Thoracic aorta (tissue), 2 donors: ENCODE data around the gene PPIAL4G. TPM values are rescaled to one million over a fixed set of nuclear protein-coding genes. Genes with fewer than 3 reads are reported as not detected.
"Not testable (repeated sequence)": the region's sequence is repeated elsewhere in the genome, so short reads cannot be mapped to it uniquely, and the experiment has no call there.

ENCODE experiments used
- ATAC-seq: fragments of 150-250 bp; one replicate; pipeline ENCODE4 v1.8.0; 2017; ENCODE audit warnings: low read depth; ENCODE audit not compliant: insufficient number of reproducible peaks, low FRiP score
- DNase-seq: peaks from one replicate; pipeline ENCODE4 v3.0.0-alpha.2; 2020; ENCODE audit warnings: low spot score
- H3K27ac ChIP-seq, 2 donors: fragments of 200-600 bp; sonication (generic); 1 replicate in 1 of 2; 2 replicates in 1 of 2; pipeline ENCODE4 v1.5.1; 2016; ENCODE audit warnings: mild to moderate bottlenecking in 2 of 2, moderate library complexity in 2 of 2
- H3K27me3 ChIP-seq: fragments of 200-600 bp; sonication (generic); replicated peaks from 2 replicates; pipeline ENCODE4 v1.6.0; 2016; ENCODE audit warnings: mild to moderate bottlenecking; ENCODE audit not compliant: insufficient read depth
- H3K36me3 ChIP-seq: fragments of 200-600 bp; sonication (generic); one replicate; pipeline ENCODE4 v1.5.1; 2016
- H3K4me1 ChIP-seq, 2 donors: fragments of 200-600 bp; sonication (generic); 1 replicate in 1 of 2; 2 replicates in 1 of 2; pipeline versions ENCODE4 v1.5.1 to v1.6.0; 2016; ENCODE audit warnings: low read depth in 2 of 2, mild to moderate bottlenecking in 1 of 2; ENCODE audit not compliant: control insufficient read depth in 1 of 2
- H3K4me3 ChIP-seq: fragments of 200-600 bp; sonication (generic); 2 replicates; pipeline ENCODE4 v1.5.1; 2016; ENCODE audit warnings: mild to moderate bottlenecking
- H3K9me3 ChIP-seq: fragments of 200-600 bp; sonication (generic); 2 replicates; pipeline ENCODE4 v1.5.1; 2016
- CTCF ChIP-seq: fragments of 200-600 bp; sonication (generic); IDR thresholded peaks from one replicate; pipeline ENCODE4 v1.5.1; 2019; ENCODE audit warnings: antibody characterized with exemption
- total RNA-seq, 2 donors: library from RNA; depleted of rRNA; stranded (reverse); fragments of >200 nt; gene quantifications; one replicate each; pipeline versions ENCODE4 v1.1.0 to v1.2.3, GENCODE V29; 2016

Gene PPIAL4G
- total RNA-seq, 2 donors from 2014 or later: not detected

GRCh38 chr1:148459694-148460093 is 23.4 kb downstream of the PPIAL4G start:
- not testable (repeated sequence) for H3K9me3 ChIP-seq, H3K27me3 ChIP-seq, H3K4me1 ChIP-seq, DNase-seq, ATAC-seq, H3K36me3 ChIP-seq
- H3K27ac ChIP-seq: peak overlapping the region; percentile 63 to 67
- peak overlapping the region; percentile 87 for H3K4me3 ChIP-seq

DNA sequence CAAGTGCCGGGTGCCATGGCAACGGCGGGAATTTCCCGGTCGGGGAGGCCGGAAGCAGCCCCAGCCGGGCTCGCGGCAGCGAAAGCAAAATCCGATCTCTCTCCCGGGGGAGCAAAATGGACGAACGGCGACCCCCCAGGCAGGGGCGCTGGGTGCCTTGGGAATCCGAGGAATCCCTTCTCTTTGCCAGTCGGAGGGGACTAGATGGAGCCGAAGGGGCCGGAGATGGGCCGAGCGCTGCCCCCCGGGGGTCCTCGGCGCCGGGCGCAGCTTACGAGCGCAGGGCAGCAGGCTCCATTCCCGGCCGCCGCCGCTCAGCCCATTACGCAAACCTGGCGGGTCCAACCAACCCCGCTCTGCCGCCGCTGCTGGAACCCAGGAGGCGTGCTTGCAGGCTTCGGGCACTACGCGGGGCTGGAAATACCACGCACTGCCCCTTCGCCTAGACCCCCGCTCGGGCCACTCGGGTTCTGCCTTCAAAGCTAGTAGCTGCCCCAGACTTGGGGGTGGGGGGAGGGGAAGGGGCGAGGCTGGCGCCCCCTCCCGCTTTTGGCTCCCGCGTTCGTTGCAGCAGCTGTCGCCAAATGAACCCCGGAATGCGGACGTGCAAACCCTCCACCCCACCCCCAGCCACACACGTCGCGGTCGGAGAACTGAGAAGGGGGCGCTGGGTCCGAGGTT is 24.1 kb downstream of the PPIAL4G start:
- not testable (repeated sequence) for H3K9me3 ChIP-seq, H3K4me1 ChIP-seq, DNase-seq, ATAC-seq, H3K27me3 ChIP-seq, H3K36me3 ChIP-seq
- Histone ChIP-seq H3K4me3 (peak overlapping the region; percentile 87), H3K27ac (peak overlapping the region; percentile 63 to 67)

- not testable (repeated sequence) for H3K4me1 ChIP-seq, DNase-seq, H3K9me3 ChIP-seq, H3K36me3 ChIP-seq, H3K27me3 ChIP-seq, ATAC-seq
- Histone ChIP-seq H3K4me3 (peak overlapping the region; percentile 87), H3K27ac (peak overlapping the region in 1 of 2 donors; percentile 67)
Measured at GRCh38 chr1:148458398-148458797, 24.7 kb downstream of the PPIAL4G start.

DNA sequence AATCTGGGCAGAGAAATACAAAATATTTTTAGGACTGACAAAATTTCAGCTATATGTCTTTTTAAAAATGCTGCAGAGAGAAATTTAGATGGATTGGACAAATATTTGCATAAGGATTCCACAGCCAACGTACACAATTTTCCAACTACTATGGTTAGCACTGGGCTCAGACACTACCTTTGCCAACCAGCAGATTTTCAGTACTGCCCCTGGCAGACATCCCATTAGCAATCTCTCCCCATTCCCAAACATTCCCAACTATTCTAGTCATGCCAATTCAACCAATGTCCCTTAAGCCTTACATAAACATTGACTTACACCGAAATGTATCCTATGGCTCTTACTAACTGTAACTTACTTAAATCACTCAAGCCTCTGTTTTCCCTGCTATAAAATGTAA is 30.3 kb downstream of the PPIAL4G start:
- not testable (repeated sequence) for DNase-seq, H3K4me3 ChIP-seq, H3K27me3 ChIP-seq, H3K9me3 ChIP-seq, ATAC-seq, H3K4me1 ChIP-seq, H3K36me3 ChIP-seq, H3K27ac ChIP-seq

DNA sequence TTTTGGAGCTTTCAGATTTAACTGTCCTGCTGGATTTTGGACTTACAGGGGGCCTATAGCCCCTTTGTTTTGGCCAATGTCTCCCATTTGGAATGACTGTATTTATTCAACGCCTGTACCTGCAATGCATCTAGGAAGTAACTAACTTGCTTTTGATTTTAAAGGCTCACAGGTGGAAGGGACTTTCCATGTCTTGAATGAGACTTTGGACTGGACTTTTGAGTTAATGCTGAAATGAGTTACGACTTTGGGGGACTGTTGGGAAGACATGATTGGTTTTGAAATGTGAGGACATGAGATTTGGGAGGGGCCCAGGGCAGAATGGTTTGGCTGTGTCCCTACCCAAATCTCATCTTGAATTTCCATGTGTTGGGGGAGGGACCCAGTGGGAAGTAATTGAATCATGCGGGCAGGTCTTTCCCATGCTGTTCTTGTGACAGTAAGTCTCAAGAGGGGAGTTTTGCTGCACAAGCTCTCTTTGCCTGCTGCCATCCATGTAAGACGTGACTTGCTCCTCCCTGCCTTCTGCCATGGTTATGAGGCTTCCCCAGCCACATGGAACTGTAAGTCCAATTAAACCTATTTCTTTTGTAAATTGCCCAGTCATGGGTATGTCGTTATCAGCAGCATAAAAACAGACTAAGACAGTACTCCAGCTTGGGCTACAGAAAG is 43.3 kb downstream of the PPIAL4G start:
- not testable (repeated sequence) for DNase-seq, H3K4me1 ChIP-seq, H3K9me3 ChIP-seq, H3K4me3 ChIP-seq, H3K27me3 ChIP-seq, H3K36me3 ChIP-seq, H3K27ac ChIP-seq, ATAC-seq

DNA sequence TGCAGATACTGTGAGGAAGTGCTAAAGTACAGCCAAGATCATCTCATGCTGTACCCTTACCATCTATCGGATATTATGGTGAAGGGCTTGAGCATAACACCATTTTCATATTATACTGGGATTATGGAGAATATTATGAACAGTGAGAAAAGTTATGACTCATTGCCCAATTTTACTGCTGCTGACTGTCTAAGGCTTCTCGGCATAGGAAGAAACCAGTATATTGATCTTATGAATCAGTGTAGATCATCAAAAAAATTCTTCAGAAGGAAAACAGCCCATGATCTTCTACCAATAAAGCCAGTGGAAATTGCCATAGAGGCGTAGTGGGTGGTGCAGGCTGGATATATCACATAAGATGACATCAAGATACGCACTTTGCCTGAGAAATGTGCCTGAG is 47.7 kb downstream of the PPIAL4G start:
- H3K27ac ChIP-seq: no peak overlapping the region
- H3K36me3 ChIP-seq: no peaks in the 10 kb centered on the region
- no peak overlapping the region for H3K4me3 ChIP-seq
- no peak for ATAC-seq
- H3K9me3 ChIP-seq: no peaks in the 10 kb centered on the region
- H3K27me3 ChIP-seq: no peaks in the 10 kb centered on the region
- no peak for DNase-seq
- H3K4me1 ChIP-seq: peaks cover 5 to 6% of the 10 kb centered on the region in 2 donors
- TF ChIP-seq CTCF: no peak

DNA sequence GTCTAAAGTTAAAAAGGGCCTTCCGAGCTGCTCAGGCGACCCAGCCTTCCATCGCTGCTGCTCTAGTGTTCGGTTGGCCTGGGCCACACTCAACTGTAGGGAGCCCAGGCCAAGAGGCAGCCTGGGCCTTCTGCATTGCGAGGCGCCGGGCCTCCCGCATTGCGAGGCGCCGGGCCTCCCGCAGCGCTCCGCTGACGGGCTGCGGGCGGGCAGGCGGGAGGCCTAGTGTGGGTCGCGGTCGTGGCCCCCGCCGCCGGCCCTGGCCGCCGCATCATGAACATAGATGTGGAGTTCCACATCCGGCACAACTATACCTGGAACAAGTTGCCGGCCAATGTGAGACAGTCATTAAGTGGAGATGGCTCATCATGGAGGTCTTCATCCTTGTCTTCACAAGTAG is 48.3 kb downstream of the PPIAL4G start:
- H3K4me3 ChIP-seq: no peak overlapping the region
- ATAC-seq (no peak), DNase-seq (no peak)
- H3K36me3 ChIP-seq: no peaks in the 10 kb centered on the region
- TF ChIP-seq CTCF: no peak
- peaks cover 5 to 6% of the 10 kb centered on the region in 2 donors for H3K4me1 ChIP-seq
- H3K27ac ChIP-seq: no peak overlapping the region
- no peaks in the 10 kb centered on the region for H3K9me3 ChIP-seq
- no peaks in the 10 kb centered on the region for H3K27me3 ChIP-seq

DNA sequence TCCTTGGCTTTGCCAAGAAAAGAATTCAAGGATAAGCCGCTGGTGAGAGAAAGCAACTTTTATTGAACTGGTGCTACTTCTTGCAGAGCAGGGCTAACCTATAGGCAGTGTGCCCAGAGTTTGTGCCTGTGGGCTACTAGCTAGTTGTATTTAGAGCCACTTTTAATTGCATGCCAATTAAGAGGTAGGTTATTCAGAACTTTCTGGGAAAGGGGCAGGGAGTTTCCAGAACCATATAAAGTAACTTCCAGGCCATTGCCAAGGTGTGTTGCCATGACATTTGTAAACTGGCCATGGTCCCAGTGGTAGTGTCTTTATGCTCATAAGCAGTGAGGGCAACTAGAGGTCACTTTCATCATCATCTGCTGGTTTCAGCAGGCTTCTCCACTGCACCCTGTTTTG is 50.2 kb downstream of the PPIAL4G start:
- H3K27me3 ChIP-seq, H3K27ac ChIP-seq, H3K9me3 ChIP-seq, DNase-seq, ATAC-seq, H3K36me3 ChIP-seq, H3K4me3 ChIP-seq, H3K4me1 ChIP-seq: not testable (repeated sequence)

Other genes with a start within 250 kb of the PPIAL4G start
- 10 to 100 TPM; 35.8 to 52.5 TPM for gene NBPF14, start 112.7 kb upstream of the PPIAL4G start, total RNA-seq